Measurements from ENCODE around the gene NADK.

DNA sequence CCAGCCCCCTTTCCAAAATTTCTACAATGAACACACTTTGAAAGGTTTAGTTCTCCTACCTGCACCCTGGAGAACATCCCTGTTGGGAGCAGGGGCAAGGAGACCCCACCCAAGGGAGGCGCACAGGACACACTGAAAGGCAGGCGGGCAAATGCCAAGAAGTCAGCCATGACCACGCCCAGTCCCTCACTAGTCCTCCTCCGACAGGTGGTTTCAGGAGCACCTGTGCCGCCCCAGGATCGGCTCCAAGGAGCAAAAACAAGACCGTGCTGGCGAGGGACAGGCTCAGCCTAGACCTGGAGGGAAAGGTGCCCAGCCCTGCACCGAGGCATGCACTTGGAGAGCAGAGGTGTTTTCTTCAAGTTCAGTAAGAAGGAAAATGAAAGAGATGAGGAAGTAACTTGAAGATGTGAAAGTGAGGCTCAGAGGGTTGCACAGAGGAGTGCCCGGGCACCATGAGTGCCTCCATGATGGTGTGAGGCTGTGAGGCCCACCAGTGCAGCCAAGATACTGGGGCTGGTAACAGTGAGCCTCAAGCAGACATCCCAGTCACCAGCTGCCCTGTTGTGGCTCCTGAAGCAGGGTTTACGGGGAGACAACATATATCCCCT, 19.6 kb upstream of the NADK start:
- TF ChIP-seq, protein P1, sequence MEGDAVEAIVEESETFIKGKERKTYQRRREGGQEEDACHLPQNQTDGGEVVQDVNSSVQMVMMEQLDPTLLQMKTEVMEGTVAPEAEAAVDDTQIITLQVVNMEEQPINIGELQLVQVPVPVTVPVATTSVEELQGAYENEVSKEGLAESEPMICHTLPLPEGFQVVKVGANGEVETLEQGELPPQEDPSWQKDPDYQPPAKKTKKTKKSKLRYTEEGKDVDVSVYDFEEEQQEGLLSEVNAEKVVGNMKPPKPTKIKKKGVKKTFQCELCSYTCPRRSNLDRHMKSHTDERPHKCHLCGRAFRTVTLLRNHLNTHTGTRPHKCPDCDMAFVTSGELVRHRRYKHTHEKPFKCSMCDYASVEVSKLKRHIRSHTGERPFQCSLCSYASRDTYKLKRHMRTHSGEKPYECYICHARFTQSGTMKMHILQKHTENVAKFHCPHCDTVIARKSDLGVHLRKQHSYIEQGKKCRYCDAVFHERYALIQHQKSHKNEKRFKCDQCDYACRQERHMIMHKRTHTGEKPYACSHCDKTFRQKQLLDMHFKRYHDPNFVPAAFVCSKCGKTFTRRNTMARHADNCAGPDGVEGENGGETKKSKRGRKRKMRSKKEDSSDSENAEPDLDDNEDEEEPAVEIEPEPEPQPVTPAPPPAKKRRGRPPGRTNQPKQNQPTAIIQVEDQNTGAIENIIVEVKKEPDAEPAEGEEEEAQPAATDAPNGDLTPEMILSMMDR (conservative IDR thresholded peaks at IDR 0.05; ENCODE audit: low read depth, low read length): no peak
- no peak for TF ChIP-seq EZH2 (IDR thresholded peaks at IDR 0.05; ENCODE audit: borderline replicate concordance, low read depth, low read length, poor library complexity, severe bottlenecking)

All from A673 (cell line).